ENCODE measurements around the gene LAMA2.
"Not testable (repeated sequence)": the region's sequence is repeated elsewhere in the genome, so short reads cannot be mapped to it uniquely, and the experiment has no call there.

Gene LAMA2

GRCh38 chr6:129114636-129115391 is 231.9 kb downstream of the LAMA2 start:
- no peak overlapping the region for H3K4me3 ChIP-seq (ENCODE audit: low read depth, low read length)

DNA sequence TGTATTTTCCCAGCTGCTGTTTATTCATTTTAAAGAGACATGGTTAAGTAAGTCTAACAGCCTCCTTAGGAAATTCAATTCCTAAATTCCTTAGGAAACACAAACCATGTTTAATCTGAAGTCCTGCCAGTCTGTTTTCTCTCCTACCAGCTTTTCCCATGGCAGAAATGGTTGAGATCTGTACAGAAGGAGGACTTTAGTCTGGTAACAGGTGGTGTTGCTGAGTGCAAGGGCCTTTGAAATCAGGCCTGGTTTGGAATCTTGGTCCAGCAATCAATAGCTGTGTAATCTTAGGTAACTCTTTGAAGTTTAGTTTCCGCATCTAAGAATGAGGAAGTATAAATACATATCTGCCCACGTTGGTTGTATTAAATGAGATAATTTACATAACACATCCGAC is 232.5 kb downstream of the LAMA2 start:
- H3K4me3 ChIP-seq (ENCODE audit: low read depth, low read length), result no peak overlapping the region

DNA sequence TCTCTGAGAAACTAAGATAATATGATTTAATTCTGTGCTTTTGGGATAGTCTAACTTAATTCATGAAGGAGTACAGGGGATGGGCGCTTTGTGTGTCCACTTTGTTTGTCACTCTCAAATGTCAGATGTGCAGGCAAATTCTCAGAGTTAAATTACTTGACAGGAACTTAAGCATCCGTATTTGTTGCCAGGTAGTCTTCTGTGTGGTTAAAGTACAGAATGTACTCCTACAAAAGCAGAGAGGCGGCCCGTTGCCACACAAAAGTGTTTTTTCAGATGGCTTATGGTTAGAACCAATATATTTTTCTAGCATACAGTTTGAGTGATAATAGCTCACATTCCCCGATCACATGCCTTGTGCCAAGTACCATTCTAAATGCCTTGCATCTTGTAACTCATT is 234.4 kb downstream of the LAMA2 start:
- no peak overlapping the region for H3K4me3 ChIP-seq (ENCODE audit: low read depth, low read length)

- no peak overlapping the region for H3K4me3 ChIP-seq (ENCODE audit: low read depth, low read length)
Observed at GRCh38 chr6:129120856-129121638, 238.1 kb downstream of the LAMA2 start.

DNA sequence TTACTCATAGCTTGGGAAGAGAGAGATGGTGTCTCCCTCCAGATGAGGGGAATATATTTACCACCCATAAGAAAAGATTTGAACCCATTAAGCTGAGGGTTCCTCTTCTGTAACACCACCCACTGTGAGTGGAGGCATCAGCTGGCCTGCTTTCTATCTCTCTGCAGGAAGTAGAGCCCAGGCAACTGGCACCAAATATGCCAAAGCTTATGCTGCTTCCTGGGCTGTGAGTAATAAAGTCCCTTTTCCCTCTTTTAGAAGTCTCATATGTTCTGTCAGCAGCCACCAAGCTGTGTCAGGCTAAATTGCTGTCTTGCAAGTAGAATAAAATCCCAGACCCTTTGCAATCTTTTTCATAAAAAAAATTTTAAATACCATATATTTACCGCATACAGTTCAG is 241.4 kb downstream of the LAMA2 start:
- no peak overlapping the region for H3K4me3 ChIP-seq (ENCODE audit: low read depth, low read length)

DNA sequence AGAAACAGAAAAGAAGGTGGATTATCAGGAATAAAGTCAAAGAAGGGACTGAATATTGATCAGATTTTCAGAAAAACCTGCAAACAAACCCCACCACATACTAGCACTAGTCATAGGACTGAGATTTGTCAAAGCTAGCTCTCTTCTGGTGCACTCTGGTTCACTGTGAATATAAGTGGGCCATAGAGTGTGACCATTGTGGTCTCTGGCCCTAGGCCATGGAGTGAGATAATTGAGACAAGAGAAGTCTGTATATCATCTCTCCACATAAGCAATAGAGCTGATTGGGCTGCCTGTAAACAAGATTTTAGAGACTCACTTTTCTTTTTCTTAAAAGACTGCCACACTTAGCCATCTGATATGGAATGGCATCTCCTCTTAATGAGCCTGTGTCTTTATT is 247.2 kb downstream of the LAMA2 start:
- H3K4me3 ChIP-seq (ENCODE audit: low read depth, low read length), result no peak overlapping the region

DNA sequence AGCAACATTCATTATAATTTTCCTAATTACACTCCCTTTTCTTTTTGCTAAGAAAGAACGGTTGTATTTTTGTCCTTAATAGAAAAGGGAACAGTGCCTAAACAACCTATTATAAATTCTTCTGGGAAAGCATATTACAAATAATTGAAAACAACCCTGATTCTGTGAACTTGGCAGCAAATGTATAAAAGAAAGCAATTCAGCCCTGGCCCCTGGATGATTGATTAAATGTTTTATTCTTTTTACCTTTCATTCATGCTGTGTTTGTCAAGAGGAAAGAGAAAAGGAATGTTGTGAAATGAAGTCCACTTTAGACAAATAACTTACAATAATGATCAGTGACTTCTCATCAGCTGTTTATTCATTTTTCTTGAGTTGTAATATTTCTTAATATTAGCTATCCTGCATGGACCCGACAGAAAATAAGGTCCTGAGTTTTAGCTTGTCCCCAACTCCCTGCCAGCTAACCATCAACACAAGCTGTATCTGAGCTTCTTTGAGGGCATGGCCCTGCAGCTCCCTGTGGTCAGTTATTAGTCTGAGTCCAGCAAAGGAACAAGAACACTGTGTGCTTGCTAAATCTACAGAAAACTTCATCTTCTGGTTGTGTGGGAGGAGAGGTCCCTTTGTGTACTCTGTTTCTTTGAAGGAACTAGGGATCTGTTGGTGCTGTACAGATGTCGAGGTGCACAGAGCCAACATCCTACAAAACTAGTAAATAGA is 248.2 kb downstream of the LAMA2 start:
- H3K4me3 ChIP-seq (ENCODE audit: low read depth, low read length), result no peak overlapping the region

- no peak overlapping the region for H3K4me3 ChIP-seq (ENCODE audit: low read depth, low read length)
Observed at GRCh38 chr6:129133770-129134192, 250.8 kb downstream of the LAMA2 start.

GRCh38 chr6:129134535-129134934 is 251.6 kb downstream of the LAMA2 start:
- H3K4me3 ChIP-seq (ENCODE audit: low read depth, low read length), result no peak overlapping the region

- H3K4me3 ChIP-seq (ENCODE audit: low read depth, low read length), result no peak overlapping the region
Observed at GRCh38 chr6:129135451-129135850, 252.5 kb downstream of the LAMA2 start.

- H3K4me3 ChIP-seq (ENCODE audit: low read depth, low read length), result no peak overlapping the region
Observed at GRCh38 chr6:129136751-129137150, 253.8 kb downstream of the LAMA2 start.

- no peak overlapping the region for H3K4me3 ChIP-seq (ENCODE audit: low read depth, low read length)
Observed at GRCh38 chr6:129138739-129139405, 255.9 kb downstream of the LAMA2 start.

- no peak overlapping the region for H3K4me3 ChIP-seq (ENCODE audit: low read depth, low read length)
Observed at GRCh38 chr6:129140526-129140925, 257.6 kb downstream of the LAMA2 start.

DNA sequence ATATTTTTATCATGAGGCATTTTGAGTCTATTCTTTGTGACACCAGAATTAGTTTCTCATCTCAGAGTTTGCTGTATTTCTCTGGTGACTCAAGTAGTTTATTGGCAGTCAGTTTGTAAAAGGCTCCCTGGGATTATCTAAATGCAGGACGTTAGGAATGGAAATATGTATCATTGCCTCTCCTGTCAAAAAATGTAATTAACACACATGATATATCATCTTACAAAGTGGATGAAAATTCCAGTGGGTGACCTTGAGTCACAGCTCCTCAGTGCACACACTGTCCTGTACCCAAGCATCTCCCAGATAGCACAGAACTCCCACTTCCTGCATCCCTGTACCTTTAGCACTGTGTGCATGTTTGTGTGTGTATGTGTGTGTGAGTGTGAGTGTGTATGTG is 258.6 kb downstream of the LAMA2 start:
- H3K4me3 ChIP-seq (ENCODE audit: low read depth, low read length), result no peak overlapping the region

DNA sequence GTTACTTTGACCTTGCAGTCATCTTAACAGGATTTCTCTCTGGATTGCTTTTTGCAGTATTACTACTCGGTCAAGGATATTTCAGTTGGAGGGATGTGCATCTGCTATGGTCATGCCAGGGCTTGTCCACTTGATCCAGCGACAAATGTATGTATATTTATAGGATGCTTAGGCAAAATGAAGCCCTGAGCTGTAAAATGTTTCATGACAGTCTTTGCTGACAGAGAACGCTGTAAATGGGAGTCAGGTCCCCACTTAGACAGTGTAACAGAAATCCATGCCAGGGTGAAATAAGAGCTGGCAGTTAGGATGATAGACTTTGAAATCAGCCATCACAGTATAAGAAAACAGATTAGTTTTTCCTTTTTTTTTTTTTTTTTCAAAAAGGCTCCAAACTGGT is 264.0 kb downstream of the LAMA2 start:
- H3K4me3 ChIP-seq (ENCODE audit: low read depth, low read length), result no peak overlapping the region

DNA sequence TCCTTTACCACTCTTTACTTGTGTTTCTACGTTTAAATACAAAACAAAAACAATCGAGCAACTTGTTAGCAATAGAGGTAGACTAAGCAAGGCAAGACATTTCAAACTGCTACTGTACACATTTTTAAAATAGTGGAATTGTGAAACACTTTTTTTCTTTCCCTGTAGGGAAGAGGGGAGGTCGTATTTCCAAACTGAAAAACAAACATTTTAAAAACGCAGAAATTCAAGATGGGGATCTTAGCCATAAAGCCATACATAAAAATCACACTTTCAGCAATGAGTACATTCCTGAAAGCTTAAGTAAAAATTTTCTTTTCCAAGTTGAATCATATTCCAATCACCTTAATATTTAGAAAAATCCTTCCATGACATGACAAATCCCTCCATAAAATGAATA is 267.6 kb downstream of the LAMA2 start:
- H3K4me3 ChIP-seq (ENCODE audit: low read depth, low read length), result no peak overlapping the region

DNA sequence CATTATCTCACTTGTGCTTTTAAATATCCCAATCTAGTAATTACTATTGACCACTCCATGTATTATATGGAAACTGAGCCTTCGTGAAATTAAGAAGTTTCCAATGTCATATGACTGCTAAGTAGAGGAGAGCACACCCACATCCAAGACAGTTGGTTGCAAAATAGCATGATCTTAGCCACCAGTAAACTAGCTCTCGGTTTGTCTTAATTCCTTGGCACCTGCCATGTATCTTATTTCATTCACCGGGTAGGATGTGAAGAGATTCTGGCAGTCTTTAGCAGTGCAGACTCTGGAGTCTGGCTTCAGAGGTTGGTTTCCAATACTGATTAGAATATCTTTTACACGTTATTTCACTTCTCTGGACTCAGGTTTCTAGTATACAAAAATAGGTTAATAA is 270.3 kb downstream of the LAMA2 start:
- H3K4me3 ChIP-seq (ENCODE audit: low read depth, low read length), result no peak overlapping the region

DNA sequence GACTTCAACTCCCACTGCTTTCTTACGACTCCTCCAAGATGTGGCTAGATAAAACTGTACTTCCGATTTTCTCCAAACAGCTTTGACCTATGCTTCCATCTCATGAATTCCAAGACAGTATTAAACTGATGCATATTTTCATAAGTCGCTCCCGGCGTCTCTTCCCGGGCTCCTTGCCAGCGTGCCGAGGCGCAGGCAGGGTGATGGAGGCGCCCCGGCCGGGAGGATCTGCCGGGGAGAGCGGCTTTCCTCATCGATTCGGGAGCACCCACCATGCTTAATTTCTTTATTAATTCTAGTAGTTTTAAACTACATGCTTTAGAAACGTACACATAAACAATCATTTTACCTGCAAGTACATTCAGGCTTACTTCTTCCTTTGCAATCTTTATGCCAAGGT is 276.3 kb downstream of the LAMA2 start:
- not testable (repeated sequence) for H3K4me3 ChIP-seq (ENCODE audit: low read depth, low read length)

- H3K4me3 ChIP-seq (ENCODE audit: low read depth, low read length), result no peak overlapping the region
Observed at GRCh38 chr6:129162605-129163004, 279.7 kb downstream of the LAMA2 start.

DNA sequence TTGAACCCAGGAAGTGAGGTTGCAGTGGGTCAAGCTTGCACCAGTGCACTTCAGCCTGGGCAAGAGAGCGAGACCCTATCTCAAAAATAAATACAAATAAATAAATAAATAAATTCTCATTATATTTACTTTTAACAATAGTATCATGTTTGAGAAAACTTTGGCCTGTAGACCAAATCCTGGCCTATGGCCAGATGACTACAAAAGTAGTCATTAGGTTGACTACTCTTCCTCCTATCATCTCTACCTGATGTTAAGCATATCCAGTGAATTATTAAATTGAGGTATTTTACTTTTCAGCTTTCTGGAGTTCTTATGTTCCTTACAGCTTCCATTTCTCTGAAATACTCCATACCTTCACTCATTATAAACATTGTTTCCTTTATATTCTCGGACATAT is 280.6 kb downstream of the LAMA2 start:
- H3K4me3 ChIP-seq (ENCODE audit: low read depth, low read length), result no peak overlapping the region

DNA sequence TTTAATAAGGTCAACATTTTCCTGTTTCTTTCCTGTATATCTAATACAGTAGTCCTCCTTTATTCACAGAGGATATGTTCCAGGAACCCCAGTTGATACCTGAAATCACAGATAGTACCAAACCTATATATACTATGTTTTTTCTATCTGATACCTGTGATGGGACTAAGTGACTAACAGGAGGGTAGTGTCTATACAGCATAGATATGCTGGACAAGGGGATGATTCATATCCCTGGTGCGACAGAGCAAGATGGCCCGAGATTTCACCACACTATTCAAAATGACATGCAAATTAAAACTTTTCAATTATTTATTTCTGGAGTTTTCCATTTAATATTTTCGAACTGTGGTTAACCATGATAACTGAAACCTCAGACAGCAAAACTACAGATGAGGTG is 281.1 kb downstream of the LAMA2 start:
- no peak overlapping the region for H3K4me3 ChIP-seq (ENCODE audit: low read depth, low read length)
